Measurements from ENCODE around the gene LYZL4. TPM values are rescaled to one million over a fixed set of nuclear protein-coding genes. Genes with fewer than 3 reads are reported as not detected.

LYZL4 gene, protein sequence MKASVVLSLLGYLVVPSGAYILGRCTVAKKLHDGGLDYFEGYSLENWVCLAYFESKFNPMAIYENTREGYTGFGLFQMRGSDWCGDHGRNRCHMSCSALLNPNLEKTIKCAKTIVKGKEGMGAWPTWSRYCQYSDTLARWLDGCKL
- total RNA-seq (2022; extraction: Qiagen RNA extraction), result not detected in 5 replicates

DNA sequence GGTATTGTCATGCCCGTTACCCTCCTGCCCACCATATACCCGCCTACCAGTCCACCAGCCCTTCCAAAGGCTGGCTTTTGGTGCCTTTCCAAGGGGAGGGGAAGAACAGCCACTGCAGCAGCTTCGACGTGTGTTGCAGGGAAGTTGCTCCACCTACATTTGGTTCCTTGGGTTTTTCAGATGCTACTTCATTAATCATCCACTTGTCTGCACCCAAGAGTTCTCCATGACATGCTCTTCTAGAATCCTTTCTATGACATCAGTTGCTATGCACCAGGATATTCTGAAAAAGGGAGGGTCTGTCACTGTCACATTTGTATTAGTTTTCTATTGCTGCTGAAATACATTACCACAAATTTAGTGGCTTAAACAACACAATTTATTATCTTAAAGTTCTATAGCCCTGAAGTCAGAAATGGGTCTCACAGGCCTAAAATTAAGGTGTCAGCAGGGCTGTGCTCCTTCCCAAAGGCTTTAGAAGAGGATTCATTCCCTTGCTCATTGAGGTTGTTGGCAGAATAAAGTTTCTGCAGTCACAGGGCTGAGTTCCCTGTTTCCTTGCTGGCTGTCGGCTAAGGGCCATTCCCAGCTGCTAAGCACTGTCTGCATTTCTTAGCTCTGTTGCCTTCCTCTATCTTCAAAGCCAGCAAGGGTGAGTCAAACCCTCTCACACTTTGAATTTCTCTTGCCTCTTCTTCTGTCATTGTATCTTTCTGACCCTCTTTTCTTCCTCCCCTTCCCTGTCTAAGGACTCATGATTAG, at the start of gene LYZL4:
Gene LYZL4 (minus strand): TSS at position 241 of the 762 bp plus-strand sequence. CDS start 3,359 bp downstream, outside the sequence.

Other genes with a start within 250 kb of the LYZL4 start
- gene CCK, start 144.4 kb downstream of the LYZL4 start, total RNA-seq (2022; extraction: Qiagen RNA extraction), result 1.7 to 2.9 TPM (median 1.9 TPM) in 5 replicates
- gene VIPR1, start 92.0 kb upstream of the LYZL4 start, total RNA-seq (2022; extraction: Qiagen RNA extraction), result 2.0 to 2.5 TPM (median 2.1 TPM) in 5 replicates
- 30.9 to 35.6 TPM (median 34.8 TPM) in 5 replicates for gene SEC22C, start 171.4 kb upstream of the LYZL4 start, total RNA-seq (2022; extraction: Qiagen RNA extraction)
- 17.6 to 18.8 TPM (median 17.8 TPM) in 5 replicates for gene SS18L2, start 180.2 kb upstream of the LYZL4 start, total RNA-seq (2022; extraction: Qiagen RNA extraction)
- gene NKTR, start 190.1 kb upstream of the LYZL4 start, total RNA-seq (2022; extraction: Qiagen RNA extraction), result 8.8 to 12.7 TPM (median 9.7 TPM) in 5 replicates
- 5.3 to 6.5 TPM (median 5.8 TPM) in 5 replicates for gene ZBTB47, start 243.1 kb upstream of the LYZL4 start, total RNA-seq (2022; extraction: Qiagen RNA extraction)